Endothelial cell of umbilical vein (primary cell): ENCODE data around the gene LRG1. TPM values are rescaled to one million over a fixed set of nuclear protein-coding genes. Genes with fewer than 3 reads are reported as not detected.

Experiments used
- BruUV-seq: library from RNA; stranded (reverse); fragments of 400-500 nt; replicated peaks from 2 replicates; lab custom pipeline; 2021; lab: Mats Ljungman, UMichigan
- CTCF ChIA-PET: fragments of 300-600, 350-600 bp; sonication (Branson Sonifier 250); formaldehyde crosslinking; loops from one replicate; lab custom pipeline; 2021; ENCODE audit warnings: antibody characterized with exemption, inconsistent platforms; lab: Charles Lee
- POLR2A ChIA-PET: fragments of 300-600, 350-600 bp; sonication (Branson Sonifier 250); formaldehyde crosslinking; loops from one replicate; lab custom pipeline; 2021; ENCODE audit warnings: antibody characterized with exemption, inconsistent platforms; lab: Charles Lee
- DNase-seq: peaks from one replicate; pipeline ENCODE4 v3.0.0-alpha.2; 2011; ENCODE audit warnings: low read depth, low spot score
- FAIRE-seq: peaks from 2 replicates; lab custom pipeline; 2011; peaks lifted over from hg19 to GRCh38; lab: Jason Lieb, UNC
- H2AFZ ChIP-seq: 2 replicates; pipeline ENCODE4 v1.6.0; 2012; ENCODE audit warnings: low read depth, low read length, control low read depth, inconsistent platforms
- H3K27ac ChIP-seq: 2 replicates; pipeline ENCODE4 v1.5.1; 2011; ENCODE audit warnings: low read depth, mild to moderate bottlenecking, control low read depth, low read length, moderate library complexity; ENCODE audit not compliant: insufficient read depth
- H3K27me3 ChIP-seq, 2 experiments: 2 replicates each; pipeline versions ENCODE4 v1.6.0 to v1.6.1; 2011; ENCODE audit warnings: low read length in 2 of 2, mixed read lengths in 1 of 2; ENCODE audit not compliant: control insufficient read depth in 2 of 2, insufficient read depth in 2 of 2
- H3K36me3 ChIP-seq, 2 experiments: 2 replicates in 1 of 2; 3 replicates in 1 of 2; pipeline ENCODE4 v1.5.1; 2011; ENCODE audit warnings: low read length in 2 of 2, mild to moderate bottlenecking in 1 of 2, moderate library complexity in 1 of 2; ENCODE audit not compliant: control insufficient read depth in 2 of 2, insufficient read depth in 2 of 2; ENCODE audit errors: extremely low read depth in 1 of 2
- H3K4me1 ChIP-seq: 3 replicates; pipeline ENCODE4 v1.5.1; 2011; ENCODE audit warnings: mild to moderate bottlenecking, low read length; ENCODE audit not compliant: control insufficient read depth, insufficient read depth; ENCODE audit errors: extremely low read depth
- H3K4me2 ChIP-seq: 2 replicates; pipeline ENCODE4 v1.6.1; 2011; ENCODE audit warnings: low read length, control low read depth, mixed read lengths; ENCODE audit not compliant: insufficient read depth
- H3K4me3 ChIP-seq, 3 experiments: fragments of 200-600 bp in 1 of 3; sonication (generic), shearing (Covaris generic) in 1 of 3; replicated peaks in 1 of 3; 2 replicates each; pipeline ENCODE4 v1.5.1; 2011 to 2016; ENCODE audit warnings: control low read depth in 3 of 3, low read length in 3 of 3, mild to moderate bottlenecking in 2 of 3, inconsistent platforms in 1 of 3, low read depth in 1 of 3, moderate library complexity in 1 of 3; ENCODE audit not compliant: insufficient read depth in 1 of 3
- H3K79me2 ChIP-seq: 2 replicates; pipeline ENCODE4 v1.6.0; 2012; ENCODE audit warnings: low read length, inconsistent platforms; ENCODE audit not compliant: control insufficient read depth, insufficient read depth
- H3K9ac ChIP-seq: replicated peaks from 2 replicates; pipeline ENCODE3; 2011; ENCODE audit warnings: low read length, control low read depth; ENCODE audit not compliant: insufficient read depth; ENCODE audit errors: extremely low read depth
- H3K9me1 ChIP-seq: replicated peaks from 3 replicates; pipeline ENCODE4 v1.6.0; 2011; ENCODE audit warnings: mild to moderate bottlenecking, low read length; ENCODE audit not compliant: control insufficient read depth, insufficient read depth; ENCODE audit errors: extremely low read depth
- H3K9me3 ChIP-seq: replicated peaks from 2 replicates; pipeline ENCODE4 v1.5.1; 2012; ENCODE audit warnings: low read length, inconsistent platforms; ENCODE audit not compliant: control insufficient read depth, insufficient read depth
- H4K20me1 ChIP-seq: replicated peaks from 2 replicates; pipeline ENCODE3; 2011; ENCODE audit warnings: mild to moderate bottlenecking, low read length; ENCODE audit not compliant: control insufficient read depth, insufficient read depth; ENCODE audit errors: extremely low read depth
- POLR2AphosphoS5 ChIP-seq: IDR thresholded peaks from 2 replicates; pipeline ENCODE4 v1.6.1; 2012; ENCODE audit warnings: low read depth, mild to moderate bottlenecking, control low read depth, low read length, moderate library complexity; ENCODE audit not compliant: insufficient read depth
- dilution Hi-C: fragments of 300-500 bp; cut with MboI; formaldehyde crosslinking; loops from one replicate; pipeline ENCODE4 v1.15.0; 2019; ENCODE audit warnings: low sequenced_read_pairs; ENCODE audit not compliant: extremely low pct_ligation_motif_present
- intact Hi-C: fragments of 100-400 bp; cut with micrococcal nuclease; formaldehyde crosslinking; loops from one replicate; pipeline ENCODE4 v1.10.0; 2022
- polyA plus RNA-seq, 4 experiments: library from polyadenylated mRNA; depleted of rRNA in 3 of 4; stranded (reverse) in 3 of 4; unstranded in 1 of 4; fragments of >200 nt; gene quantifications; 2 replicates each; pipeline versions ENCODE4 v1.2.1 to v1.2.3, GENCODE V29; 2011 to 2012; ENCODE audit warnings: missing spikeins in 1 of 4
- total RNA-seq: library from RNA; stranded (reverse); gene quantifications from 2 replicates; pipeline ENCODE4 v1.2.3, GENCODE V29; 2021
- TF ChIP-seq, protein P1 (sequence below), 2 donors: IDR thresholded peaks; 1 replicate in 1 of 2; 2 replicates in 1 of 2; pipeline ENCODE4 v1.5.1; 2011; ENCODE audit warnings: low read length in 2 of 2, mild to moderate bottlenecking in 2 of 2, moderate library complexity in 2 of 2, control low read depth in 1 of 2, inconsistent platforms in 1 of 2, low read depth in 1 of 2; ENCODE audit not compliant: insufficient read depth in 1 of 2; ENCODE audit errors: extremely low read depth in 1 of 2

The LRG1 gene
- total and polyA plus RNA-seq, 2 donors (not counting 3 experiments of a cell fraction or from before 2014, with no cell fraction given): 0.21 to 0.31 TPM

DNA sequence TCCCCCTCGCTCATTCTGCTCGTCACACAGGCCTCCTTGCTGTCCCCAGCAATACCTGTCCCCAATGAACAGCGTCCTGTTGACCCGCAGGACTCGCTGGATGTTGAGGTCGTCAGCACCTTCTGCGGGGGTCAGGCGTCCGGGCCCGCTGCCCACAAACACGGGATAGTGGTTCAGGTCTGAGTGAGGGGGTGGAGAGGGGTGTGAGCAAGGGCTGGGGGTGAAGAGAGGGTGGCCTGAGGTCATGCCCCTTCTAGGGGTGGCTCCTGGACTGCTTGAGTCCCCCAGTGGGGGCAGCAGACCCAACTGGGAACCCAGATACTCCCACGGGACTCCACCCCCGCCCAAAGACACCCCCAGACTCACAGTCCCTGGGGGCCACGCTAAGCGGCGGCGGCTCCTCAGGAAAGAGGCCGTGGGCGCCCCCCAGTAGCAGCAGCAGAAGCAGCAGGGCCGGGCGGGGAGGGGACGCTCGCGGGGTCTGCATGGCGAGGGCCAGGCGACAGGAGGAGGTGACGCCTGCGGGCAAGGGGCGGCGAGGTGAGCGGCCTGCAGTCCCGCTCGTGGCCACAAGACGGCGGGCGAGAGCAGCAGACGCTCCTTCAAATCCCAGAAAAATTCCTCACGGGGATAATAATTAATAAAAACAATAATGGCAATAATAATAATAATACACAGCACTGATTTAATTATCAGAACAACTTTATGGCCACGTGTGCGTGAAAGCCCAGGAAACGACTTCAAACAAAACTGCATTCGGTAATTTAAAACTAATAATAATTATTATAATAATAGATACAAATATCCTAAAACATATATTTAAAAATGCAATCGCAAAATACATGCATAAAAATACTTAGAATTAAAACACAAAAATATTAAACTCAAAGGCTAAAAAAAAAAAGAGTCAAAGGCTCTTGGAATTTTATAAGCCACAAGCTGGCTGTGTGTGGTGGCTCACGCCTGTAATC lies 18.4 kb upstream of the LRG1 start:
- CTCF ChIA-PET: interaction anchor here (0.8 to 3.4 kb wide), 12 partner anchors 10 to 233 kb away, joined by 3 to 42 read pairs (median 6); partner anchors contain the start of gene FEM1A
- Histone ChIP-seq H3K4me1 (peaks cover 26% of the 10 kb centered on the region), H4K20me1 (no peaks in the 10 kb centered on the region), H3K9me3 (no peaks in the 10 kb centered on the region), H3K27me3 (no peaks in the 10 kb centered on the region), H3K79me2 (peaks cover 6% of the 10 kb centered on the region), H3K4me3 (peak overlapping the region in 2 of 3 experiments; percentile 37 to 76), H3K9ac (peak overlapping the region; percentile 49), H3K9me1 (no peaks in the 10 kb centered on the region), H3K36me3 (peaks cover 6 to 25% of the 10 kb centered on the region in 2 experiments), H3K4me2 (peak overlapping the region; percentile 69), H3K27ac (peak overlapping the region; percentile 77), H2AFZ (no peak overlapping the region)
- intact Hi-C loops (loop anchor here (5.0 kb wide), 1 partner anchor 164 kb away; the partner anchor contains the start of gene DPP9), dilution Hi-C loops (no loop called here)
- TF ChIP-seq, protein P1, sequence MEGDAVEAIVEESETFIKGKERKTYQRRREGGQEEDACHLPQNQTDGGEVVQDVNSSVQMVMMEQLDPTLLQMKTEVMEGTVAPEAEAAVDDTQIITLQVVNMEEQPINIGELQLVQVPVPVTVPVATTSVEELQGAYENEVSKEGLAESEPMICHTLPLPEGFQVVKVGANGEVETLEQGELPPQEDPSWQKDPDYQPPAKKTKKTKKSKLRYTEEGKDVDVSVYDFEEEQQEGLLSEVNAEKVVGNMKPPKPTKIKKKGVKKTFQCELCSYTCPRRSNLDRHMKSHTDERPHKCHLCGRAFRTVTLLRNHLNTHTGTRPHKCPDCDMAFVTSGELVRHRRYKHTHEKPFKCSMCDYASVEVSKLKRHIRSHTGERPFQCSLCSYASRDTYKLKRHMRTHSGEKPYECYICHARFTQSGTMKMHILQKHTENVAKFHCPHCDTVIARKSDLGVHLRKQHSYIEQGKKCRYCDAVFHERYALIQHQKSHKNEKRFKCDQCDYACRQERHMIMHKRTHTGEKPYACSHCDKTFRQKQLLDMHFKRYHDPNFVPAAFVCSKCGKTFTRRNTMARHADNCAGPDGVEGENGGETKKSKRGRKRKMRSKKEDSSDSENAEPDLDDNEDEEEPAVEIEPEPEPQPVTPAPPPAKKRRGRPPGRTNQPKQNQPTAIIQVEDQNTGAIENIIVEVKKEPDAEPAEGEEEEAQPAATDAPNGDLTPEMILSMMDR (IDR thresholded peaks at IDR 0.05; ENCODE audit: extremely low read depth in 1 of 2, insufficient read depth in 1 of 2, low read depth in 1 of 2, low read length in 2 of 2): peak; percentile 91 to 93
- TF ChIP-seq POLR2AphosphoS5: no peak
- POLR2A ChIA-PET: no interaction called here
- peak; percentile 15 for FAIRE-seq
- peak; percentile 61 for DNase-seq
- BruUV-seq: no TSS peak
